Activated CD8-positive, alpha-beta memory T cell treated with anti-CD3 and anti-CD28 coated beads for 1 hour (primary cell): ENCODE results near the gene TCHHL1.

Source experiments
- DNase-seq, 2 donors: peaks; one replicate each; pipeline ENCODE4 v3.0.0-alpha.2; 2020; ENCODE audit warnings: low read depth in 1 of 2; ENCODE audit errors: extremely low read depth in 1 of 2

The TCHHL1 gene

GRCh38 chr1:152089014-152089674 is at the start of gene TCHHL1:
TCHHL1 (minus strand) TSS chr1:152089064; CDS start chr1:152088143, 921 bp downstream.
- DNase-seq = no peak

- no peak for DNase-seq
Observed at GRCh38 chr1:152137215-152137614, 48.4 kb upstream of the TCHHL1 start.

GRCh38 chr1:152130186-152130585 is 41.3 kb upstream of the TCHHL1 start:
- DNase-seq = no peak

- no peak for DNase-seq
Observed at GRCh38 chr1:152127673-152128072, 38.8 kb upstream of the TCHHL1 start.

GRCh38 chr1:152125834-152126443 is 37.1 kb upstream of the TCHHL1 start:
- DNase-seq = no peak

DNA sequence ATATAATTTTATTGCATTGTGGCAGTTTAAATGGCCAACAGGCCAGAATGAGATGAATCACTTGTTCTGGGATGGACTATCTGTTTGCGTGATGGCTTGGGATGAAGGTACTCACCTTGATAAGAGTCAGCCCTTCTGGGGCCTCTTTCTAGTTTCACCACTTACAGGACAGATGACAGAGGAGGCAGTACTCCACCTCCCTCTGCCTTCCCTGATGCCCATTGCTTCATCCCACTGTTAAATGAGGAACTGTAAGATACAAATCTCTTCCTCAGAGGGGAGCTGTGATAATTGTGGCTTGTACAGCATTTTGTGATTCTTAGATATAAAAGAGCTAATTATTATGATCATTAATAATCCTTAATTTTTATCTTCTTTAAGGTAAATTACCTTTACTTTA is 30.1 kb upstream of the TCHHL1 start:
- no peak for DNase-seq

GRCh38 chr1:152115344-152115743 is 26.5 kb upstream of the TCHHL1 start, which contains the start of gene TCHH:
TCHH (minus strand) TSS chr1:152115444; CDS start chr1:152114080, 1,364 bp downstream.
- no peak for DNase-seq

DNA sequence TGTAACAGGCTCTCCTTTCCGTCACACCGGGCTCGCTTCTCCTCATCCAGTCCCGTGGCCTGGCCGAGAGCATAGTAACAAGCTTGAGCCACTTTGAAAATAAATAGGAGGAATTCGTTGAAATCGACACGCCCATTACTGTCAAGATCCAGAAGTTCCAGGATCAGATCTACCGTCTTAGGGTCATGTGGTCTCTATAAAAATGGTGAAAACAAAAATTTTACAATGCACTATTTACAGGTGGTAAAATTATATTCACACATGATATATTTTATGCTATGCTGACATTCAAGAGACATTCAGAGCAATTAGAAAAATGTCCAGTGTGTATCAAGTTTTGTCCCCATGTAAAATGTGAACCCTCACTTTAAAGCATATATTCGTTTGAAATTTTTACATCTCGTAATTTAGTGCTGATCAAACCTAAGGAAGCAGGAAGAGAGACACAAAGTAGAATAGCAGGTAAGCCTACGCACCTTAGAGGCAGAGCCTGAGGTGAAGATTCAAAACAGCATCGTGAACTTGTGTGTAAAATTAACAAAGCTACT is 24.1 kb upstream of the TCHHL1 start:
- no peak for DNase-seq

- no peak for DNase-seq
Observed at GRCh38 chr1:152112101-152112884, 23.4 kb upstream of the TCHHL1 start.

DNA sequence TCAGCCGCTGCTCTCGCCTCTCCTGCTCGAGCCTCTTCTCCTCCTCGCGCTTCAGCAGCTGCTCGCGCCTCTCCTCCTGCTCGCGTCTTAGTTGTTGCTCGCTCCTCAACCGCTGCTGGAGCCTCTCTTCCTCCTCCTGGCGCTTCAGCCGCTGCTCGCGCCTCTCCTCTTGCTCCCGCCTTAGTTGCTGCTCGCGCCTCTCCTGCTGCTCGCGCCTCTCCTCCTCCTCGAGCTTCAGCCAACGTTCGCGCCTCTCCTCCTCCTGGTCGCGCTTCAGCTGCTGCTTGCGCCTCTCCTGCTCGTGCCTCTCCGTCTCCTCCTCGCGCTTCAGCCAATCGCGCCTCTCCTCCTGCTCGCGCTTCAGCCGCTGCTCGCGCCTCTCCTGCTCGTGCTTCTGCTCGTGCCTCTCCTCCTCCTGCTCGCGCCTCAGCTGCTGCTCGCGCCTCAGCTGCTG is 22.7 kb upstream of the TCHHL1 start:
- DNase-seq = no peak

DNA sequence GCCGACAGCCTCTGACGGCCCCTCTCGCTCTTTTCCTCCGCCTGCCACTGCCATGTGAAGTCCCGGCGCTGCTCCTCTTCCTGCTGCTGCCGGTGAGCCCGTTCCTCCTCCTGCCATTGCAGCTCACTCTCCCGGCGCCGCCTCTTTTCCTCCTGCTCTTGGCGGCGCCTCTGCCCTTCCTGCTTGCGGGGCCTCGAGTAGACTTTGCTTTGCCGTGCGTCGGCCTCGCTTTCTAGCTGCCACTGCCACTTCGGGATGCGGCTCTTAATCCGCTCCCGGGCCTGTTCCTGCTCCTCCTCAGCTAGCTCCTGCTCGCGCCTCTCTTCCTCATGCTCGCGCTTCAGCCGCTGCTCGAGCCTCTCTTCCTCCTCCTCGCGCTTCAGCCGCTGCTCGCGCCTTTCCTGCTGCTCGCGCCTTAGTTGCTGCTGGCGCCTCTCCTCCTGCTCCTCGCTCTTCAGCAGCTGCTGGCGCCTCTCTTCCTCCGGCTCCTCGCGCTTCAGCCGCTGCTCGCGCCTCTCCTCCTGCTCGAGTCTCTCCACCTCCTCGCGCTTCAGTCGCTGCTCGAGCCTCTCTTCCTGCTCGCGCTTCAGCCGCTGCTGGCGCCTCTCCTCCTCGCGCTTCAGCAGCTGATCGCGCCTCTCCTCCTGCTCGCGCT is 22.1 kb upstream of the TCHHL1 start:
- DNase-seq = no peak

DNA sequence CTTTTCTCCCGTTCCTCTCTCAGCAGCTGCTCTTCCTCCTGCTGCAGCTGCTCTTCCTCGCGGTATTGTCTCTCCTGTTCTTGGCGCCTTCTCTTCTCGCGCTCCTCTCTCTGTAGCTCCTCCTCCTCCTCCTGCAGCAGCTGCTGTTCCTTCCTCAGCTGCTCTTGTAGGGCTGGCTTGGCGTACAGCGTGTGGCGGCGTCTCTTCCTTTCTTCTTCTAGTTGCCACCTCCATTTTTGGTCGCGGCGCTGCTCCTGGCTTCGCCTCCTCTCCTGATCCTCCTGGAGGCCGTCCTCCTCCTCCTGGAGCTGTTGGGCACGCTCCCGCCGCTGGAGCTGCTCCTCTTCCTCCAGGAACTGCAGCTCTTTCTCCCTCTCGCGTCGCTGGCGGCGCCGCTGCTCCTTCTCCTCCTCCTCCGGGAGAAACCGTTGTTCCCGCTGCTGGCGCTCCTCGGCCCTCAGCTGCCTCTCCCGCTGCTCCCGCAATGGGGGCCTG is 21.5 kb upstream of the TCHHL1 start:
- DNase-seq = no peak

- DNase-seq = no peak
Observed at GRCh38 chr1:152109998-152110294, 21.1 kb upstream of the TCHHL1 start.

- no peak for DNase-seq
Observed at GRCh38 chr1:152109231-152109997, 20.6 kb upstream of the TCHHL1 start.

DNA sequence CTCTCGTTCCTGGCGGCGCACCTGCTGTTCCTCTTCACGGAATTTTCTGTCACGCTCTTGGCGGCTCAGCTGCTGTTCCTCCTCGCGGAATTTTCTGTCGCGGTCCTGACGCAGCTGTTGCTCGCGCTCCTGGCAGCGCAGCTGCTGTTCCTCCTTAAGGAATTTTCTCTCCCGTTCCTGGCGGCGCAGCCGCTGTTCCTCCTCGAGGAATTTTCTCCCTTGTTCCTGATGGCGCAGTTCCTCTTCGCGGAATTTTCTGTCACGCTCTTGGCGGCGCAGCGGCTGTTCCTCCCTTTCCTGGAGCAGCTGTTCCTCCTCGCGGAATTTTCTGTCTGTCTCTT is 20.0 kb upstream of the TCHHL1 start:
- no peak for DNase-seq

- DNase-seq = no peak
Observed at GRCh38 chr1:152107984-152108881, 19.4 kb upstream of the TCHHL1 start.

DNA sequence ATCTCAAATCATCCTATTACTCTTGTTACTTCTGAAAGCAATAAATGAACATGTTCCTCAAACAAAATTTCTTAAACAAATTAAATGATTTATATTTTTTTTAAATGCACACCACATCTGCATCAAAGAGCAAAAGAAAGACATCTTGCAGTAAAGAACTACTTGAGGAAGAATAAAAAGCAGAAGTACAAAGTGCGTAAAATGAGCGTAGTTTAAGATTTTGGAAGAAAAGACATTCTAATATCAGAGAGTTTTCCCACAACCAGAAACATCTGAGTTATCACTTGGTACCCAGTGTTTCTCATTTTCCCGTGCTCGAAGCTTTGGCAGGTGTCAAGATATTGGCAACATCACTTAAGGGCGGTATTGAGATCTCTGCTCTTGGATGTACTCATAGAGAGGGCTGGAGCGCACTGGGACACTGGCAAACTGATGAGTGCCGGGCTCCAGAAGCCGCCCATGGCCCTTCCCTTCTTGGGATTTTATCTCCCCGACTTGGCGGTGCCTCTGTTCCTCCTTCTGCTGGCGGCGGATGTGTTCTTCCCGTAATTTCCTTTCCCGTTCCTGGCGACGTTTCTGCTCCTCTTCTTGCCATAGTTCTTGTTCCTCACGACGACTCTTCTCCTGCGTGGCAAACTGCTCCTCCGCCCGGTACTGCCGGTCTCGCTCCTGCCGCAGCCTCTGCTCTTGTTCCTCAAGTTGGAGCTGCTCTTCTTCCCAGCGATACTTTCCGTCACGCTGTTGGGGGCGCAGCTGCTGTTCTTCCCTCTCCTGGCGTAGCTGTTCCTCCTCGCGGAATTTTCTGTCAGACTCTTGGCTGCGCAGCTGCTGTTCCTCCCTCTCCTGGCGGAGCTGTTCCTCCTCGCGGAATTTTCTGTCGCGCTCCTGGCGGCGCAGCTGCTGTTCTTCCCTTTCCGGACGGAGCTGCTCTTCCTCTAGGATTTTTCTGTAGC is 18.4 kb upstream of the TCHHL1 start:
- no peak for DNase-seq

DNA sequence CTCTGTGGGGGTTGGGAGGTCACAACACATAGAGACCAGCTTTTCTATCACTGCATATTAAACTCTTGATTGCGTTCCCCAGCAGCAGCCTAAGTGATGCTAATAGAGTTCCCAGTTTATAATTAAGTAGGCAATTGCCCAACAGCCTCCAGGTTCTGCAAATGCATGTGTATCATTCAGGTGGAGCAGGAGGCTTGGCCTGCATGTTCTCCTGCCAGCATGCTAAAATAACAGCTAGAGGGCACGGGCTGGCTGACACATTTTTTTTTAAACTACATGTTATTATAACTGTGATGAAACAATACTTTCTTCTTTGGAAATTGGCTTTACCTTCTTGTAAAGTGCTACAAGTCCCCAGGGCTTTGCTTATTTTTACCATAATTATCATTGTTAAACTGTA is 16.0 kb upstream of the TCHHL1 start:
- no peak for DNase-seq
